ENCODE data around the gene TRIM52.

The TRIM52 gene

DNA sequence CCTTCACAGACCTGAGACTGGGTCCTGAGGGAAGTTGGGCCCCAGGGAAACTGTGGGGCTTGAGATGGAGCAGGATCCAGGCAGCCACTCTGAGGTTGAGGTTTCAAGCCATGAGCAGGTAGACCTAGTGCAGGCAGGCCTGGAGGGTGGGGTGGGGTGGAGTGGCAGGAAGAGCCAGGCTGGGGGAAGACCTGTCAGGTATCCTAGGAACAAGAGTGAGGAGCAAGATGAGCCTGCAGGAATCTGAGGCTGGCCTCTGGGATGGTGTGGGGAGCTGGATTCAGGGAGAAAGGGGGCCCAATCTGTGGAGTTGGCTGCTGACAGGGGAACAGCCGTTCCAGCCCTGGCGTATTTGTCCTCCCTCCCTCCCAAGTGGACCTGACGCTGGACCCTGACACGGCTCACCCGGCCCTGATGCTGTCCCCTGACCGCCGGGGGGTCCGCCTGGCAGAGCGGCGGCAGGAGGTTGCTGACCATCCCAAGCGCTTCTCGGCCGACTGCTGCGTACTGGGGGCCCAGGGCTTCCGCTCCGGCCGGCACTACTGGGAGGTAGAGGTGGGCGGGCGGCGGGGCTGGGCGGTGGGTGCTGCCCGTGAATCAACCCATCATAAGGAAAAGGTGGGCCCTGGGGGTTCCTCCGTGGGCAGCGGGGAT is 27.0 kb downstream of the TRIM52 start:
- DNase-seq (ENCODE audit: low read depth) = no peak

DNA sequence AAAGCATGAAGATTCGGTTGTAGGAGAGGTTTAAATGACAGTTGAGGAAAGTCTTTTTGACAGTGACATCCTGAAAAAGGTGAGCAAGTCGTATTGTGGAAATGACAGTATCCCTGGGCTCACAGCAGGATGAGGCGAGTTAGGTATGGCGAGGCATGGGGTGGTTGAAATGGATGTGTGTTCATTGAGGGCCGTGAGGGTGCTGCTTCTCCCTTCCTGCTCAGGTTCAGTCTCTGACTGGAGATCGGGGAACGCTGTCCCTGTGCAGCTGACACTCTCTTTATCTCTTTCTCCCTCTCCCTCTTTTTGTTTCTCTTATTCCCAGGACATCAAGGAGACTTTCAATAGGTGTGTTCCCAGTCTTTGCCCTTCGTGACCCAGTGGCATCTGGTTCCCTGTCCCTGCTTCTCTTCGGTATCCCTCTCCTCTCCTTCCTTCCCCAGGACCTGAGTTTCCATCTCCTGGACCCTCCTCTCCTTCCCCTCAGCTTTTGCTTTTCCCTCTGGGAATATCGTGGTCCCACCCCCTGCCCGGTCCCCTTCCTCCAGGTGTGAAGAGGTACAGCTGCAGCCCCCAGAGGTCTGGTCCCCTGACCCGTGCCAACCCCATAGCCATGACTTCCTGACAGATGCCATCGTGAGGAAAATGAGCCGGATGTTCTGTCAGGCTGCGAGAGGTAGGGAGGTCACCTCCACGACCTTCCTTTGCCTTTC is 27.7 kb downstream of the TRIM52 start:
- no peak for DNase-seq (ENCODE audit: low read depth)

DNA sequence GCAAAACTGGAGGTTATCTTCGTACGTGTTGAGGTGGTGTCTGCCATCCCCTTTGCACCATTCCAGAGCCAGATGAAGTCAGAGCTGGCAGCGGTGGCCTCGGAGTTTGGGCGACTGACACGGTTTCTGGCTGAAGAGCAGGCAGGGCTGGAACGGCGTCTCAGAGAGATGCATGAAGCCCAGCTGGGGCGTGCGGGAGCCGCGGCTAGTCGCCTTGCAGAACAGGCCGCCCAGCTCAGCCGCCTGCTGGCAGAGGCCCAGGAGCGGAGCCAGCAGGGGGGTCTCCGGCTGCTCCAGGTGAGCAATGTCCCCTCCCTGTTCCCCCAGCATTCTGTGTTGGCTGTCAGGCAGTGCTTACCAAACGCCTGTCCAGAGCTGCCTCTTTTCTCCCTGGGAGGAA is 28.4 kb downstream of the TRIM52 start:
- DNase-seq (ENCODE audit: low read depth) = no peak

DNA sequence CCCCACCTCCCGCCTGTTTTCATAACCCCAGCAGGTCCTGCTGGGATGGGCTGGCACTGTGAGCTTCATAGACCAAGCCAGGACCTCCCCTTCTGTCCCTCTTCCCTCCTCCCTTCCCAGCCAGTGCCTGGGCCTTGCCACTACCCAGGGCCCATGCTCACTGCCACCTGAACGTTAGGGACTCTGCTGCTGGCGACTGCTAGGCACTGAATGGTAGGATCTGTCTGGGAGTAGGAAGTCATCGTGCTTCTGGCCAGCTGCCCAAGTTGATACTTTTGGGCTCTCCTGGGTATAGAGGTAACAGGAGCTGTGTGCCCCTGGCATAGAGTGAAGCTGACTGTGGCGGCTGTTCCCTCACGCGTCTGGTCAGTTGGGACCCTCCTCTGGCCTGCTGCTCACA is 29.5 kb downstream of the TRIM52 start:
- no peak for DNase-seq (ENCODE audit: low read depth)

DNA sequence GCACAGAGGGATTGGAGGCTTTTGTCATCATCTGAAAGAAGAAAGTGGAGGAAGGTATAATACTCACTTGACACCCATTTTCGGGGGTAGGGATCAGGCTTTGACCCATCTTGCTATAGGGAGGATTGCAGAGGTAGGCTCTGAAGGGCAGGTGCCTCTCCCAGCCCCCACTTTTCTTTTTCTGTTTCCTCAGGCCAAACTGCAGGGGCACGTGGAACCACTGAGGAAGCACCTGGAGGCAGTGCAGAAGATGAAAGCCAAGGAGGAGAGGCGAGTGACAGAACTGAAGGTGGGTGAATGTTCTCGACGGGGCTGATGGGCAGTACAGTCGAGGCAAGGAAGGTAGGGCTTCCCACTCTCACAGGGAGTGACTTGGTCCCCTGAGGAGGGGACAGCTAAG is 30.4 kb downstream of the TRIM52 start:
- DNase-seq (ENCODE audit: low read depth) = no peak

DNA sequence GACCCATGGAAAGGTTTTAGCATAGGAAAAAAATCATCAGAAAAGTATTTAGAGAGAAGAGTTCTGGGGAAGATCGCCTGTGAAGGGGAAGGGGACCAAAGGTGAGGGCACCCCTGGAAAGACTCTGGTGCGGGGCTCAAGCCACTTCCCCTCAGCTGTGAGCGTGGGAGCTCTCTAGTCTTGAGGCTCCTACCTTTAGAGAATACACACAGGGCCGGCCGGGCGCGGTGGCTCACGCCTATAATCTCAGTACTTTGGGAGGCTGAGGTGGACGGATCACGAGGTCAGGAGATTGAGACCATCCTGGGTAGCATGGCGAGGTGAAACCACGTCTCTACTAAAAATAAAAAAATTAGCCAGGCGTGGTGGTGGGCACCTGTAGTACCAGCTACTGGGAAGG is 30.9 kb downstream of the TRIM52 start:
- DNase-seq (ENCODE audit: low read depth) = no peak

DNA sequence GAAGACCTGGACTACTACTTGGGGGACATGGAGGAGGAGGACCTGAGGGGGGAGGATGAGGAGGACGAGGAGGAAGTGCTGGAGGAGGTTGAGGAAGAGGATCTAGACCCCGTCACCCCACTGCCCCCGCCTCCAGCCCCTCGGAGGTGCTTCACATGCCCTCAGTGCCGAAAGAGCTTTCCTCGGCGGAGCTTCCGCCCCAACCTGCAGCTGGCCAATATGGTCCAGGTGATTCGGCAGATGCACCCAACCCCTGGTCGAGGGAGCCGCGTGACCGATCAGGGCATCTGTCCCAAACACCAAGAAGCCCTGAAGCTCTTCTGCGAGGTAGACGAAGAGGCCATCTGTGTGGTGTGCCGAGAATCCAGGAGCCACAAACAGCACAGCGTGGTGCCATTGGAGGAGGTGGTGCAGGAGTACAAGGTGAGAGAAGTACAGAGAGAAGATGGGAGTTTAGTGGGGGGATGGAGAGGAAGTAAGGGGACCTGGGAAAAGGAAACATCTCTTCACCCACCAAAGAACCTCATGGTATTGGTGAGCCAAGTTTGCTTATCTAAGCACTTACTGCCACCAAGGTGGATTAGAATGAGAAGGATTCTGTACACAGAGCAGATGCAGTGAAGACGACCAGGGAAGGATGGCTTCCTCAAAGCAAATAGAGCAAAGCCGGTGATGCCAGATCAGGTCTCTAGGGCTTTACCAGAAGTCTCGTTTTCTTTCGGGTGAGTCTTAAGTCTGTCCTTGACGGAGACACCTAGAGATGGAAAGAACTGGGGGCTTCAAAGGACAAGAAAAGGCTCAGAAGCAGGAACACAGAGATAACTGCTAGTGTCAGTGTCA is 36.3 kb downstream of the TRIM52 start:
- DNase-seq (ENCODE audit: low read depth) = no peak

DNA sequence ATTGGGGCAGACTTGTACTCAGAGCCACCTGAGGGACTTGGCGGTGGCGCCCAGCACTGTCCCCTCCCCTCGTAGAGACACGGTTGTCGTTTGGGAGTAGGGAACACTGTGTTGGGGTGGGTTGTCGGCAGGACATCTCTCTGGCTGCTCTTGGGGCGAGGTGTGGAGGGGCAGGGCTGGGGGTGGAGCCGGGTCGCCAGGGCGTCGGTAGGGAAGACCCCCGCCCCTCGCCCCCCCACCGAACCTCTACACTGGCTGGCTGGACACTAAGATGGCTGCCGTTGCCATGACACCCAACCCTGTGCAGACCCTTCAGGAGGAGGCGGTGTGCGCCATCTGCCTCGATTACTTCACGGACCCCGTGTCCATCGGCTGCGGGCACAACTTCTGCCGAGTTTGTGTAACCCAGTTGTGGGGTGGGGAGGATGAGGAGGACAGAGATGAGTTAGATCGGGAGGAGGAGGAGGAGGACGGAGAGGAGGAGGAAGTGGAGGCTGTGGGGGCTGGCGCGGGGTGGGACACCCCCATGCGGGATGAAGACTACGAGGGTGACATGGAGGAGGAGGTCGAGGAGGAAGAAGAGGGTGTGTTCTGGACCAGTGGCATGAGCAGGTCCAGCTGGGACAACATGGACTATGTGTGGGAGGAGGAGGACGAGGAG is 37.1 kb downstream of the TRIM52 start:
- no peak for DNase-seq (ENCODE audit: low read depth)

DNA sequence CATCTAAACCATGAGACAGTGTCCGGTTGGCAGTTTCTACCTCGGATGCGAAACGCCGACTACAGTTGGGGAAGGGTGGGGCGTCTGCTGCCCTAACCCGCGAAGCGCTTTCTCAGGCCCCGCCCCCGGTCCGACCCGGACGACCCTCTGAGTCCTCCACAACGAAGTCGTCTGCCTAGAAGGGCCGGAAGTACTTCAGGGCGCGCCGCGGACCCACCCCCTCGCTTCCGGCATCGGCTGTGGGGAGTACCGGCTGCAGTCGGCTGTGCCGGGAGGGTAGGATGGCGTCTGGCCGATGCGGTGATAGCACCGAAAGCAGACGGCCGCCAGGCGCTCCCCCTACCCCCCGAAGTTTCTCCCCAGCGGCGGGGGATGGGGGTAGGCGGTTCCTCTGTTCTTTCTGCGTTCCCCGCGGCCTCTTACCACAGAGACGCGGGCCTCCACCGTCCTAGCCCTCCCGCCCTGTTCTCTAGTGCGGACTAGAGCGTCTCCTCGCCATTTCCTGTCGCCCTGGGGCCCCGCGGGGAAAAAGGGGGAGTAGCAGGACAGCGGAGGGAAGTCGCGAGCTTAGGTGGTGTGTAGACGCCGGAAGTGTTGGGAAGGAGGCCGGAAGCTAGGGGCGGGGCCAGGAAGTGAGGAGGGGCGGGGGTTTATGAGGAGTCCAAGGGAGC is 37.8 kb downstream of the TRIM52 start, which contains the start of gene TRIM41:
Gene TRIM41, plus strand, starts transcription at position 224 of the 671 bp plus-strand sequence. CDS start 719 bp downstream, outside the sequence.
- peak; percentile 99 for DNase-seq (ENCODE audit: low read depth)

DNA sequence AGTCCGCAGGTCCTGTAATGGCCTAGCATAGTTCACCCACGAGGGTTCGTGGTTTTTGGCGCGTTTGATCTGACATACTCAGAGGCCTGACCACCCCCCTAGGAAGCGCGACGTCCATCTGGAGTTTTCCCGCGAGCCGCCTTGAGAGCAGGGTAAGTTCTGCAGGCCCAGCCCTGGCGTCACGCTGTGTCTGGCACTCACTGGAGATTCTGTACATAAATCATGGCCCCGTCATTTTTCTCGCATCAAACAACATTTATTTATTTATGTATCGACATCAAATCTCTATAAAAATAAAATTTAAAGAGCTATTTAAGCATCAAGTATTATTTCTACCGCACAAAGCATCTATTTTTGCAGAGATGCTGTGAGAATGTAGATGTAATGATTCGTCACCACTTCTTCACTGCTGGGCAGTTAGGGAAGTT is 38.3 kb downstream of the TRIM52 start:
- peak; percentile 56 for DNase-seq (ENCODE audit: low read depth)

DNA sequence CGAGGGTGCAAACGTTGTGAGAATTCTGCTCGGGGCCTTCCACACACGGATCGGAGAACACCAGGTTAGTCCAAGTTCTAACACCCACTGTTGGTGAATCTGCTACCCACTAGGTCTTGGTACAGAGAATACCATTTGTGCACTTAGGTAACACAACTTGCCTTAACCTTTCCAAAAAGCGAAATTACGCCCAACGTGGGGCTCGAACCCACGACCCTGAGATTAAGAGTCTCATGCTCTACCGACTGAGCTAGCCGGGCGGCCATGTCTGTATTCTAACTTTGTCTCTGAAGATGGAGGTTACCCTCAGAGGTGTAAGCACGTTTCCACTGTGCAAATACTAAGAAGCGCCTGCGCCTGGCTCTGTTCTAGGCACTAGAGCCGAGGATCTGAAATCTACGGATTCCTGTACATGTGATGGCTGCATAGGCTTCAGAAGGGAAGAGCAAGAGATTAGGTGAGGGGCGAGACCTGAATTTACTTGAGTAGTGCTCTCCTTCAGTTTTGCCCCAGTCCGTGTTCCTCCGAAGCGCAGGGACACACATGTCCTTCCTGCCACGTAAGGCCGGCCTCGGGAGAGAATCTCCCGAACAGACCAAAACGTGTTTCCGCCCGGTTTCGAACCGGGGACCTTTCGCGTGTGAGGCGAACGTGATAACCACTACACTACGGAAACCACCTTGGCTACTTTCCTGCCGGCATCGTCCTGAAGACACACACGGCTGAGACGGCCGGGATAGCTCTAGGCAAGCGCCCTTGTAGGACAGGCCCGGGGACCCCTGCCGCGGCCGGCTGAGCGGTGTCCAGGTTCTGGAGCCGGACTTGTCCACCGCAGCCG is 38.9 kb downstream of the TRIM52 start:
- peak; percentile 98 for DNase-seq (ENCODE audit: low read depth)

DNA sequence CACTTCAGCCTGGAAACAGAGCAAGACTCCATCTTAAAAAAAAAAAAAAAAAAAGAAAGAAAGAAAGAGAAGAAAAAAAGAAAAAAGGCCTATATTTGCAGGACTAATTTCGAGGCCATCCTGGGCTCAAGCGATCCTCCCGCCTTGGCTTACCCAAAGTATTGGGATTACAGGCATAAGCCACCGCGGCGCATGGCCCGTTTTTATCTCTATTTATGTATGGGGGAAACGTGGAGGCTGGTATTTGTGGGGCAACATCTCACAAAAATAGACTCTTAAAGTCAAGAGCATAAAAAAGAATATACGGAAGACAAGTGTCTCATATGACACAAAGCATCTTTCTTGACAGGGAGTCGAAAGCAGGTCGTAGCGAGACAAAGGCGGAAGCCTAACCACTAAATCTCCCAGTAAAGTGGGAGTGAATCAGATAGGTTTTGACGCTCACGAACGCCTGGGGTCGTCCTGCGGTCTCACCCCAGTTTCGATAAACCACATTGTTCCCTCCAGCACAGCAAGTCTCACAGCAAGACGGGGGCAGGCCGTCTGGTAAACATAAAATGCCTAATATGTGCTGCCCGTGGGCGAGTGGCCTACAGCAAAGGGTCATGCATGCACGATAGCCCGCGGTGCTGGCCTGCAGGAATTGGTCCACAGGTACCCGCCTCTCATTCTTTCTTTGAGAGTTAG is 39.7 kb downstream of the TRIM52 start:
- DNase-seq (ENCODE audit: low read depth) = peak; percentile 27

DNA sequence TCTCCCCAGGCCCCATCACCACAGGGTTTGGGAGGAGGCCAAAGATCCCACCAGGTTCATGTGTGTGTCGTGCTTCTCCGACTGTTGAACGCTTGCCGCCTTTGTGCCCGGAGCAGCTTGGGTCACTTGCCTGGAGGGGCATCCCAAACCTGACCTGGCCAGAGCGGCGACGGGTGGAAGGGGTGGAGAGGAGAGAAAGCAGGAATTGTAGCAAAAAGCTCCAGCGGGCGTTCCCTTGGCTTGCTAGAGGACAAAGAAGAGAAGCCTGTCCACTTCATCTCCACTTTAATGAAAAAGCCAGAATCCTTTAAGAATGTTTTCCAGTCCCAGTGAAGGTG is 40.8 kb downstream of the TRIM52 start:
- DNase-seq (ENCODE audit: low read depth) = no peak

DNA sequence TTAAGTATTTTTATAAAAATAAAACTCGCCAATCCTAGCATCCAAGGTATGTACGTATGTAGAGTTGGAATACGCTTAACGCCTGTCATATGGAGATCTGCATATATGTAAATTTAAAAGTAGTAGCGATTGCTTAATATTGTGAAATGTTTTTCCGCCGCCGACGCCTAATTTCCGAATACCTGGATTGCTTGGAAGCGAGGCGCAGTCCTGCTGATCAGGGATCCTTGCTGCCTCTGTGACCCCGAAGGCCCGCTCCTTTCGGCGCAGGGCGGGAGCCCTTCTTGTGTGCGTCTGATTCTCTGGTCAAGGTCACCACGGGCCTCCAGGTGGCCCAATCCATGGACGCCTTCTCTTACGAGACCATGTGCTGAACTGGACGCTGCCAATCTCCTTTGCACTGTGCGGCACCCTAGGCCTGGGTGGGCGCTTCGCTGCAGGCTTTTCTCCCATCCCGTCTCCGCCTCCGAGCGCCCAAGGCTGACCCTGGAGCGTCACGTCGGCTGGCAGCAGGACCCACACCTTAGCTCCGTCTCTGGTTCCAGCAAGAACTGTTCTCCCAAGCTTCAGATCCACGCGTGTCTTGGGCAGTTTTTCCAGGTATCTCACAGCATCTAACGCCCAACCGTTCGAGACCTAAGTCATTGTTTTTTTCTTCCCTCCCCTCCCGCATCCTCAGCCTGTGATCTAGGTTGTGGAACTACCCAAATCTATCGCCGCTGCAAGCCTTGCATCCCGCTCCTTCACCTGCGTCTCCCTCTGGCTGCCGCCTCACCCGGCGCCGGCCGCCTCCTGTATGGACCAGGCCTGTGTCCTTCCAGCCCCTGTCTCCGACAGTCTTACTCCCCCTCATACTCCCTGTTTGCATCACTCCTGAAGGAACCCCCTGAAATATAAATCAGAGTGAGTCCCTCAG is 41.4 kb downstream of the TRIM52 start:
- no peak for DNase-seq (ENCODE audit: low read depth)

DNA sequence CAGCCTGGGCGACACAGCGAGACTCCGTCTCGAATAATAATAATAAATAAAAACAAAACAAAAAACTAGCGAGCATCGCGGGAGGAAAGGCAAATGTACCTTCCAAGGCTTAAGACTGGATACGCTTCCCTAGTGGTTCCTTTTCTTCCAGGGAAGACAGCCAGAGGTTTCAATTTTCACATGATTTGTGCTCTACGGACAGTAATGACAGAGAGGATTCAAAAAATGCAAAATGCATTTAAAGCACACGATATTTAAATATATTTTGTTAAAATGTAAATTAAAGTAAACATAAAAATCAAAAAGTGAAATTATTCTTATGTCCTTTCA is 42.2 kb downstream of the TRIM52 start:
- DNase-seq (ENCODE audit: low read depth) = no peak

DNA sequence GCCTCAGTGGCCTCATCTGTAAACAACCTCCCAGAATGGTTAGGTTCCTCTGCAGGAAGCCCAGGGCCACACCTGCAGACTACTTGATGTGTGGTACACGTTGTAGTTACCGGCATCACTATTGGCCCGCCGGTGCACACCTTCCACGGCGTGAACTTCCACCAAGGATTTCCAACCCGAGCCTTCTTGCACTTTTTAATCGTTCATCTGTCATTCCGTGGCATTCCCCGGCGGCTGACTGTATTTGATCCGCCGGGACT is 43.2 kb downstream of the TRIM52 start:
- no peak for DNase-seq (ENCODE audit: low read depth)

DNA sequence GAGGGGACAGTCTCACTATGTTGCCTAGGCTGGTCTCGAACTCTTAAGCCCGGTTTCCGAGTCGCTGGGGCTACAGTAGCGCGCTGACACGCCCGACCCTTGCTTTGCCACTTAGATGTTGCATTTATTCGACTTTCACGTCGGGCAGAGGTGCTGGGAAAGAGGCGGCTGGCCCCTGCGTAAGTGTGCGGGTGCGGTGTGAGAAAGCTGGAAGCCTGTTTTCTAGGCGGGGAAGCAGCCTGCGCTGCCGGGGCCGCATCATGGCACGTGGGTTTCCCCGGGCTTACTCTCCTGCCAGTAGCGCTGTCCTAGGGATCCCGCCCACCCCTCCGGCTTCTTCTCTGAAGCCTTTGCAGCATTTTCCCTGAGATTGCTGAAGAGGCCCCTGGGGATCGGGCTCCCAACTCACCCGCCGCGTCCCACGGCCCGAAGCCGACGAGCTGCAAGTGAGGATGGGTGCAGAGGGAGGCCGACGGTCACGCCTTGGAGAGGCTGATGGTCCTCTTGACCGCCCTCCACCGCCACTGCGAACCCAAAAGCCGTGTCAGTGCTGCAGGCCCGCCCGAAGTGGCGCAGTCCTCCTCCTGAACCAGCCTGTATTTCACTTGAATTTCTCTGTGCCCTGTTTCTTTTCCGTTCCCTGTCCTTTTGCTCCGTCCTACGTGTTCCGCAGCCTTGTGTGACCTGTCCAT is 43.7 kb downstream of the TRIM52 start:
- peak; percentile 64 for DNase-seq (ENCODE audit: low read depth)

DNA sequence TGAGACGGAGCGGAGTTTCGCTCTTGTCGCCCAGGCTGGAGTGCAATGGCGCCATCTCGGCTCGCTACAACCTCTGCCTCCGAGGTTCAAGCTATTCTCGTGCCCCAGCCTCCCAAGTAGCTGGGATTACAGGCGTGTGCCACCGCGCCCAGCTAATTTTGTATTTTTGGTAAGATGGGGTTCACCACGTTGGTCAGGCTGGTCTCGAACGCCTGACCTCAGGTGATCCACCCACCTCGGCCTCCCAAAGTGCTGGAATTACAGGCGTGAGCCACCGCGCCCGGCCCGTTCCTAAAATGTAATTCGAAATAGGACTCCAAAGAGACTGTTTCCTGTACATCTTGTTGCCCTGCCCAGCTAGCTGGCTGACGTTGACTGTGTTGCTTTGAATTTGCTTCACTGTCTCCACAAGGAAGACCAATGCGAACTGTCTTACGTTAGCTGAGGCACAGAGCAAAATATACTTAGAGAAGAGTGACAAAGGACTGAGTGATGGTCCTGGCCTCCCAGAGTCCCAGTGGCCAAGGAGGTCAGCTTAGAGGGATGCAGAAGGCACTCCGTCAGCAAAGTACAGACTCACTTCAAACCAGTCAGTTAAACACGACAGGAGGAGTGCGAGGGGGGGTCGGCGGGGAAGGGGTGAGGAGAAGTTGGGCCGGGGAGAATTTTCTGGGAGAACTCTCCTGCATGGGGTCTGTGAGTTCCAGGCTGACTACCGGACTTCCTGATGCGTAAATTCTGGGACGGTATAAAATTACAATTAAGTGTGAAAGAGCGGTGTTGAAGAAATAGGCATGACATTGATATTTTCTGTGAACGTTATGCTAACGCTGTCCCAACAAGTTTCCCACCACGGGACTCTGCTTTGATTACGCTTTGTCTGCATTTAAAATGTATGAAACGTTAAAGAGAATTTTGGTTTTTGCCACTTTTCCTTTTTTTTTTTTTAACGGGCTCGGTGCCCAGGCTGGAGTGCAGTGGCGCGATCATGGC is 44.6 kb downstream of the TRIM52 start:
- DNase-seq (ENCODE audit: low read depth) = no peak
